Measurements from ENCODE around the gene RTTN.
"Not testable (repeated sequence)": the region's sequence is repeated elsewhere in the genome, so short reads cannot be mapped to it uniquely, and the experiment has no call there.

Gene RTTN

DNA sequence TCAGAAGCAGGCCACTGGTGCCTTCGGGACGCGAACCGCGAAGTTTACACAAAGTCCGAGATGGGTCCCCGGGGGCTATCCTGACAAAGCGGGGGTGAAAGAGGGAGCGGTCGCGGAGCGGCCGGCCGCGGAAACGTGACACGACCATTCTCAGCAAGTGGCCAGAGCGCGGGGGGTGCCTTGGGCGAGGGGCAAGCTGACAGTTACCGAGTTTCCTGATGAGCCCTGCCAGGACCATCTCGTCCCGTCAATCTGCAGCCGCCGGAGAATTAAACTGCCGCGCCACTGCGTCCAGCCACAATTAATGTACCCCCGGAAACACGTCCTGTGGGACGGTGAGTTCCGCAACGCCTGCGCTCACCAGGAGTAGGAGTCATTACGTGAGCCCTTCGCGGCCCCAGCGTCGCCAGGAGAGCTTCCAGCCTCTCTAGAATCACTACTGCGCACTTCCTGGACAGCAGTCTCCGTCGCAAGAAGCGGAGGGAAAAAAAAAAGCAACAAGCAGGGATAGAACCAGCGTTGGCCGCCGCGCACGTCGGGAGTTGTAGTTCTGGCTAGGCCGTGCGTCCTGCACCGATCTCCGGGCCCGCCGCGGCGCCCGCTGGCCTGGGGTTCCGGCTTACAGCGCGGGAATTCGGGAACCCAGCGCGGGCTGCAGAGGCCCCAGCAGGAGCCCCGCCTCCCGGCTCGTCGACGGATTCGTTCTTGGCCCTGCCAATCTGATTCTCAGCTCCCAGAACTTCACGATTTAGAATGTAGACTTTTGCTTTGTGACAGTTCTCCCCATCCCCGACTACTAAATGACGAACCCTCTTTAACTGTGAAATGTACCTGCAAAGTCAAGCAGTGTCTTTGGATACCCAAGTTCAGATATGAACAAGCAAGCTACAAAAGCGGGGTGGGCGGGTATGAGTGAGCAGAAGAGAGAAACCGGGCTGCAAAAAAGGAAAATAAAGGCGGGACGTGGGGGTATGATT, at the start of gene RTTN:
Gene RTTN, minus strand, starts transcription at position 267 of the 977 bp plus-strand sequence. Its CDS starts 29 bp downstream, at position 238.
- DNase-seq = peak; percentile 89 to 97

DNA sequence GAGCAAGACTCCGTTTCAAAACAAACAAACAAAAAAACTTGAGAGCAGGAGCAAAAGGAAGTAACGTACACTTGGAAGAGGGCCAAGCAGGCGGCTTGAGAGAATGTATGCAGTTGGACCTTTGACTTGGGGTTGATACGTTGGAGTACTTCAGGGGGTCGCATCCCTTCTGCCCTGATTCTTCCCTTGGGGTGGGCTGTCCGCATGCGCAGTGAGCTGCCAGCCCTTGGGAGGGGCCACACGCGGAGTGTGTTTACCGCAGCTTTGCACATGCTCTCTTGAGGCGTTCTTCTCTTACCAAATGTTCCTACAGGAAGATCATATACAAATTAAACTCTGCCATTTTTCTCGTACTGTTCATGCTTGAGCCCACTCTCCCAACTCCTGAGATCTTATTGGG, 45.3 kb upstream of the RTTN start:
- no peak for DNase-seq

DNA sequence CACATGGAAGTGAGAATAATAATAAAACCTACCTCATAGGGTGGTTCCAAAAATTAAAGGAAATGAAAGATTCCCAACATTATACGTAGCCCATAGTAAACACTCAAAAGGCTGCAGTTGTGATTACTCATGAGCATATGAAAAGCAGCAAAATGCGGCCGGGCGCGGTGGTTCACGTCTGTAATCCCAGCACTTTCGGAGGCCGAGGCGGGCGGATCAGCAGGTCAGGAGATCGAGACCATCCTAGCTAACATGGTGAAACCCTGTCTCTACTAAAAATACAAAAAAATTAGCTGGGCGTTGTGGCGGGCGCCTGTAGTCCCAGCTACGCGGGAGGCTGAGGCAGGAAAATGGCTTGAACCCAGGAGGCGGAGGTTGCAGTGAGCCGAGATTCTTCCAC, 44.4 kb upstream of the RTTN start:
- DNase-seq = not testable (repeated sequence)

DNA sequence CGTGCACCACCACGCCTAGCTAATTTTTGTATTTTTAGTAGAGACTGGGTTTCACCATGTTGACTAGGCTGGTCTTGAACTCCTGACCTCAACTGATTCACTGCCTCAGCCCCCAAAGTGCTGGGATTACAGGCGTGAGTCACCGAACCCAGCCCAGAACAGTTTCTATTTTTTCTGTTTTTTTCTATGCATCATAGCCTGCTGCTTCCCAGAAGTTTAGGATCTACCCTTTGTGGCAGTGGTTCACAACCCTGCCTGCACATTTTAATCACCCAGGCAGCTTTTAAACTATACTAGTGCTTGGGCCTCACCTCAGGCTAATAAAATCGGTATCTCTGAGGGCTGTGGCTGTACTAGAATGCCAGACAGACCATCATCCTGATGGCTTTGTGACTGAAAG, 43.6 kb upstream of the RTTN start:
- DNase-seq = no peak

DNA sequence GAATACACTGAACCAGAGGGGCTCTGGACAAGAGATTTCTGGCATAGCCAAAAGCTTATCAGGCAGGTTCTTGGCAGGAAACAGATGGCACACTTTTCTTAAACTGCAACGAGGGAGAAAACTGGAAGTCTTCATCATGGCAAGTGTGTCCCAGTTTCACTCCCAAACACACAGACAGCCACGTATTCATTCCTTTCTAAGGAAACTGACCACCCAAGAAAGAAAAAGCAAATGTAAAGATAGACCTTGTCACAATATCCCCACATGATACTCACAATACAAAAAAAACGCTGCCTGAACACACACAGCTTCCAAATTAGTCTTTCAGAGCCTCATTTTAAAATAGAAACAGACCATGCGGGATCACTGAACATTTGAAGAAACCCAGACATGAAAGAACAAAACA, 40.6 kb upstream of the RTTN start:
- no peak for DNase-seq

GRCh38 chr18:70243131-70243929, 37.8 kb upstream of the RTTN start:
- DNase-seq = no peak

GRCh38 chr18:70236921-70237320, 31.4 kb upstream of the RTTN start:
- not testable (repeated sequence) for DNase-seq

GRCh38 chr18:70235478-70235877, 30.0 kb upstream of the RTTN start:
- DNase-seq = no peak

GRCh38 chr18:70234667-70235459, 29.4 kb upstream of the RTTN start:
- DNase-seq = peak; percentile 36 to 85

DNA sequence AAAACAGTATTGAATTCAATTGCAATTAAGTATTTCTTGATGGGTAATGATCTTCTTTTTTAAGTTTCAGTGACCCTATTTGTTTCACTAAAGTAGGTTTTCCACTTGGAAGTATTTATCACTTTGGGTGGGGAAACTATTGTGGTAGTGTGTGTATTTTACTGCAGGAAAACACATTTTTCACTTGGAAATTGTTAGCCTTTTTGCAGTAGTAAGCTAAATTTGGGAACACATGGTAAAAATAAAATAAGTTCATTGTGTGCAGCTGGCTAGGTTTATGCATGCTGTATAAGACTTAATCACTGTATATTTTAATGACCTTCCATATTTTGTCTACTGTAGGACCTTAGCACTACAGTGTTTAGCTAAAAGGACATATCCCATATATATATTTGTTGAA, 28.5 kb upstream of the RTTN start:
- no peak for DNase-seq

- no peak for DNase-seq
These were observed 26.8 kb upstream of the RTTN start for GRCh38 chr18:70232261-70232660.

GRCh38 chr18:70229639-70230038, 24.2 kb upstream of the RTTN start:
- peak in 1 of 2 donors; percentile 31 for DNase-seq

DNA sequence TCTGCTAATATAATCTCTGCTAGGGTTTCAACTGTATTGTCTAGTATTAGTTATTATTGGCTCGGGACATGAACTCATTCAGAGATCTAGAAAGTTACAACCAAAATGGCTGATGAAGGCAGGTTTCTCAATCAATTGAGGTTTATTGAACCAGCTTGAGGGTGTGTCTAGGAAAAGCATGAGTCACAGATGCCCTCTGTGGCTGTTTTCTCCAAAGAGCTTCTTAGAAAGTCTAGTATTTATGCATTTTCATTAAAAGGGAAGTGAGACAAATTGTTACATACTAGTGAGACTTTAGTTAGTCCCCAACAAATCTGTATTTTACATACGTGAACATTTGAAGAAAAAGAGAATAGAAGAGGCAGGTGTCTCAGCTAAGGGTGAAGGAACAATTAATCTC, 23.0 kb upstream of the RTTN start:
- peak; percentile 79 to 81 for DNase-seq

DNA sequence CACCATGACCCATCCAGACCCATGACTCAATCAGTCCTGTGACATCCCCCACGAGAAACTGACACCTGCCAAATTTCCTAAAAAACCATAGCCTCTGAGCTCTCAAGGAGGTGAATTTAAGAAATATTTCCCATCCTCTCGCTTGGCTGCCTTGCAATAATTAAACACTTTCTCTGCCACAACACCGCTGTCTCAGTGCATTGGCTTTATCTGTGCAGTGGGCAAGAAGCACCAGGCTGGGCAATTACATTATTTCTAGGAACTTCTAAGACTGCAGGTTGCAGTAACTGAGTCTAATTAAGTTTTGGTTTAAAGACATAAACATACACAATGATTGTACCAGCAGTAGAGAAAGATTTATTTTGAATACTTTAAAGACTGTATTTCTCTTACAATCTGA, 22.0 kb upstream of the RTTN start:
- DNase-seq = no peak

- DNase-seq = no peak
These were observed 16.4 kb upstream of the RTTN start for GRCh38 chr18:70221915-70222278.

GRCh38 chr18:70221156-70221914, 15.8 kb upstream of the RTTN start:
- DNase-seq = no peak

DNA sequence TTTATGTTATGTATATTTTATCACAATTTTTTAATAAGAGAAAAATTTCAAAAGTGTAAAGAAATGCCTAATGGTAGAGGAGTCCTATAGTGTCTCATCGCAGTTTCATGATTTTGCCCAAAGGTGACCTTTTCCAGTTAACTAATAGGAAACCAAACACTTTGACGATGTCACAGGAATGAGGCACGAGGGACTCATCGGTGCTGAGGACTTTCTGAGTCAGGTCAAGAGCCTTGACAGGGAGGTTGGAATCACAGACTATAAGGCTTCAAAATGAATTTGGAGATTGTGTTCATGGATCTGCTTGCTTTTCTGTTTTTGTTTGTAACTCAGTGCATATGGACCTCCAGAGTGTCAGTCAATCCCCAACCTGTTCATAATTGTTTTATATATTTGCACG, 15.1 kb upstream of the RTTN start:
- DNase-seq = no peak

DNA sequence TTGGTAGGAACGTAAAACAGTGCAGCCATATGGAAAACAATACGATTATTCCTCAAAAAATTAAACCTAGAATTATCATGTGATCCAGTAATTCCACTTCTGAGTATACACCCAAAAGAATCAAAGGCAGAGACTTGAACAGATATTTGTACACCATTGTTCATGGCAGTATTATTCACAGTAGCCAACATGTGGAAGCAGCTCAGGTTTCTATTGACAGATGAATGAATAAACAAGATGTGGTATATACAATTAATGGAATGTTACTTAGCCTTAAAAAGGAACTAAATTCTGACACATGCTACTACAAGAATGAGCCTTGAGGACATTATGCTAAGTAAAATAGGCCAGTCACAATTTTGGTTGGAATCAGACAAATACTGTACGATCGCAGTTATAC, 14.2 kb upstream of the RTTN start:
- no peak for DNase-seq

- no peak for DNase-seq
These were observed 11.3 kb upstream of the RTTN start for GRCh38 chr18:70216788-70217187.

- no peak for DNase-seq
These were observed 1.7 kb upstream of the RTTN start for GRCh38 chr18:70207181-70207580.

DNA sequence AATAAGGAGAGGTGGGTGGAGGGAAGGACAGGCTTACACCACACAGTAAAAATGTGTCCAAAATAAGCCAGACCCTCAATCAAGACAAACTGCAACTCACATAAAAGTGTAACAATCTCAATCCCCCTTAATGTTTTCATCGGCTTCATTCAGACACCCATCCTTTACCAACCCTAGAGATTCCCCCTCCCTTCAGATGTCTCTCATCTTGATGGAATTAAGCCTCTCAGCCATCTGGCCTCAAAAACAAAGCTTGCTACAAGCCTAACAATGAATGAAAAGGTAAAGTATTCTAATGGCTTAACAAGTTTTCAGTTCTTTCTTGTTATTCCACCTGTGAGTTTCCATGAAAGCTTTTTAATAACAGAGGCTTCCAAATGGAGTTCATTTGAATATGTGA, 5.2 kb downstream of the RTTN start:
- DNase-seq = no peak

DNA sequence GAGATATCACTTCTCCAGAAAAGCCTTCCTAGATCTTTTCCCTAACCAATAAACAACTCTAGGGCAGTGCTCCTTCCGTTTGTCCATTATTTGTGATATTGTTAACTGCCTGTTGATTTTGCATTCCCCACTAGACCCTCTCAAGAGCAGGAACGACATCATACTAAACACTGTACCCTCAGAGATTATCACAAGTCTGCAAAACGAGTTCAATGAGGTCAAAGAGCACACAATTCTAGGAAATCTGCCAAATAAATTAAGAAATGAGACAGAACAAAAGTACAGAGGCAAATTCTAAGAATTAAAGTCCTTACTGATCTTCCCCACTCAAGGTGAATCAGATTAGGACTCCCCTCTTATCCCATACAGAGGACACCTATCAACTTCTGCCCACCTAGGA, 7.6 kb downstream of the RTTN start:
- DNase-seq = no peak
